ENCODE measurements around the gene CEP97.
"Not testable (repeated sequence)": the region's sequence is repeated elsewhere in the genome, so short reads cannot be mapped to it uniquely, and the experiment has no call there.

Gene CEP97

DNA sequence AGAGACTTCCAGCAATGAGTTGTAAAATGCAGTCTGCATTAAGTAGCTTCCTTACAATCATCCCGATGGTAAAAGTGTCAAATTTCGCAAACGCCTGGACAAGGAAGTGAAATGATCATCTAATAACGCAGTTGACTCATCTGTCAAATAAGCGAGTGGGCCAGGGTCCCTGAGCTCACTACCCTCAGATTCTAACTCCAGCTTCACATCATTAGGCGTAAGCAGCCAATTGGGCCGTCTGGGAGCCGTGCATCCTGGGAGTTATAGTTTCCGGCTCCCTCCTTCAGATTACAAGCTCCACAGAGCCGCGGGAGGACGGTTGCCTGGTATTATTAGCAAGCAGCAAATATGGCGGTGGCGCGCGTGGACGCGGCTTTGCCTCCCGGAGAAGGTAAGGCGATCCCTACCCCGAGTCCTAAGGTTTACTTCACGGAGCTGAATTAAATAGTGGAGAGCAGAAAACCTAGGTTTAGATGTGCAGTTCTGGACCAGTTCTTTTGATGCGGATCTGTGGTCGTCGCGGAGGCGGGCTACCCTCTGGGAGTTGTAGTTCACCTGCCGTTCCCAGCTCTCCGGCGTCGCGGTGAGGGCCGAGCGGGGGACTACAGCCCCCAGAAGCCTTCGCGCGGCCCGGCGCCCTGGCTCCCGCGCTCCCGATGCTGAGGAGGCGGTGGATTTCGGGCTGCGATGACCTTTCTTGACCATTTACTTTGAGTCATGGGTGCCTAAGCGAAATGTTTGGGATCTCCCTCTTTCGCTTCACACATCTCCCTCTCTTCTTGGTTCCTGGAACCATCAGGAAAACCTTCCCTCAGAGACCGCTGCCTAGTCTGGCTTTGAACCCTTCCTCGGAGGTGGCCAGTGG lies at the start of gene CEP97:
Gene CEP97 (plus strand): TSS at position 286 of the 865 bp plus-strand sequence. CDS start 63 bp downstream, at position 349.
- DNase-seq, result peak; percentile 87

- peak; percentile 22 for DNase-seq
Observed at GRCh38 chr3:101675709-101676215, 48.7 kb upstream of the CEP97 start.

DNA sequence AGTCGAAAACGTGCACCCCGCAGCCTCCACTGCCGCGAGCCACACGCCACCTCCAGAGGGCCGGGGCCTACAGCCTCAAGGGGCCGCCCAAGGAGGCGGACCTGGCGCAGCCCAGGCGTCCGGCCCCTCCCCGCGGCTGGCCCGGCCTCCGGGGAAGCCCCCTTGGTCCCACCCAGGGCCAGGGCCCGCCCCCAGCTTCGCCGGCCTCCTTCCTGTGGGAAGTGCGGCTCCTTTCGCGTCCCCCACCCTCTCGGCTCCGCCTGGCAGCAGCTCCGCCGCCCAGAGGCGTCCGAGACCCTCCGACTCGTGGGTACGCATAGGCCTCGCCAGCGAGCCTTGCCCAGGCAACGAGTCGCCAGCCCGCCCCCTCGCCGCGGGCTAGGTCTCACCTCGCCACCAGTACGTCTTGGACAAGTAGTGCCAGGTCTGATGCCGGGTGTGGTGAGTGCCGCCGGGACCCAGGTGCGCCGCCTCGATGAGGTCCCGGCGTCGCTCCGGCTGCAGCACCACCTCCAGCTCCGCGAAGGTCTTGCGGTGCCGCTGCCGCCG lies 48.1 kb upstream of the CEP97 start:
- DNase-seq, result peak; percentile 96

- DNase-seq, result peak; percentile 100
Observed at GRCh38 chr3:101676765-101677435, 47.5 kb upstream of the CEP97 start, which contains the start of gene ZBTB11. Gene ZBTB11 (minus strand): TSS chr3:101677132. CDS start chr3:101676914, 218 bp downstream.

- DNase-seq, result no peak
Observed at GRCh38 chr3:101677436-101678286, 46.8 kb upstream of the CEP97 start.

DNA sequence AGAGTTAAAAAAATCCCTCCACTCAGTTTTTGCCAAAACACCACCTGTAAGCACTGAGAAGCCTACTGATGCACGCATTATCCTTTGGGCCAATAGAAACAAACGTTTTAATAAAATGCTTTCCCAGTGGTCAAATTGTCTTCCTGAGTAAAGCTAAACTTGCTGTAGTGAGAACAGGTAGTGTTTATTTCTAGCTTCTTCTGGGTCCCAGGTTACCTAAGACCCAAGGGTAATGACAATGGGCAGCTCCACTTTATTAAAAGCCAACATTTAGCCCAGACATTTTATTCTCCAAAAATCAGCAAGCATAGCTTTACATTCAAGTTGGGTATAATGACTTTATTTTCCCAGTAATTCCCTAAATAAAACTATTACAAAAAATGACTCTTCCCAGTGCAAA lies 45.6 kb upstream of the CEP97 start:
- DNase-seq, result not testable (repeated sequence)

GRCh38 chr3:101680466-101680865 lies 43.9 kb upstream of the CEP97 start:
- no peak for DNase-seq

DNA sequence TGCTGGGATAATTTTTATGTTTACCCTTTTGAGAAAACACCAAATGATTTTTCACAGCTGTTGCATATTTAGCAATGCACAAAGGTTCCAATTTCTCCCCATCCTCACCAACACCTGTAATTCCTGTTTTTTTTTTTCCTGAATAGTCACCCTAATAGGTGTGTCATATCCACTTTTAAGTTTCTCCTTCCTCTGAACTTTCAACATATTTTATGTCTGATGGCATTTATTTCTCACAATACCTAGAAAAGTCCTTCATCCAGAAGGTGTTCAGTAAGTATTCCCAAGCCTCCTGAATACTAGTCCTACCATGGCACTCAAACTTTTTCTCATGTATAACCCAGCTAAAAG lies 39.4 kb upstream of the CEP97 start:
- DNase-seq, result no peak

- no peak for DNase-seq
Observed at GRCh38 chr3:101685870-101686307, 38.5 kb upstream of the CEP97 start.

DNA sequence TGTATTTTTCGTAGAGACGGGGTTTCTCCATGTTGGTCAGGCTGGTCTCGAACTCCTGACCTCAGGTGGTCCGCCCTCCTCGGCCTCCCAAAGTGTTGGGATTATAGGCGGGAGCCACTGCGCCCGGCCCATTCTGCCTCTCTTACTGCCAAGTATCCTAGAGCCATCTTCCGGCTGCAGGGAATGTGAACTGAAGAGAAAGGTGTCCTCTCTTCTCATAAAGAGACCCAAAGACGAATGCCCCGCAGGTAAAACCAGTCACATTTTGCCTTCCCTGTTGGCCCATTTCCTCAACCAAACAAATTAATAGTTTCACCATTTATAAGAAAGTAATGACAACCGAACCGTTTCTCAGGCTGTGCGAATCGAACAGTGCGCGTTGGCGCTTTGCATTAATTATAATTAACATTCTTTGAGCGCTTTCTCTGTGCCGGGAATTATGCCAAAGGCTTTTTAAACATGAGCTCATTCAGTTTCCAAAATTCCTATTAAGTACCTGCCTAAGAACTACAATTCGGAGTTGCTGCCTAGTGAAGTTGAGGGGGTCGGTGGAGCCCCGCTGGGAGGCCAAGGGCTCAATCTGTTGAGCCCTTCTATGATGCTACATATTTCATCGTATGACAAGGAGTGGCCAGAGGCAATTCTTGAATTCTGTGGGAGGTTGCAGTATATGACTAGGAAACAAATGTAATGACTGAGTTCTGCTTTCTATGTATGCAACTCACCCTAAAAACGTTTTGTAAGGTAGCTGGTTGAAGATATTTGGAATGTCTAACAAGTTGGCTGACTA lies 37.1 kb upstream of the CEP97 start:
- DNase-seq, result no peak

DNA sequence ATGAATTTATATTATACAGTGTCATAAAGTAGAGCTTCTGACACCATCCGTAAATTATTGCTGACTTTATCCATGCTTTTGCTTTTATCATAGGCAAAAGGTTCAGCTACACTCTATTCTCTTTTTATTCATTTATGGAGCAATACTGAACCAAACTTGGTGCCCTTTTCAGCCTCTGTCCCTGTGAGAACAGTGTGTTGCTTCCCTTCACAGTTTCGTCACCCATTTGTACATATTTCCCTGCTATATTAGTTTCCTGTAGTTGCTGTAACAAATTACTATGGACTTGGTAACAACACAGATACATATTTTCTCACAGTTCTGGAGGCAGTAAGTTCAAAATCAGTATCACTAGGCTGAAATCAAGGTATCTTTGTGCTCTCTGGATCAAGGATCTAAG lies 35.1 kb upstream of the CEP97 start:
- no peak for DNase-seq

GRCh38 chr3:101690972-101691371 lies 33.4 kb upstream of the CEP97 start:
- DNase-seq, result no peak

- DNase-seq, result not testable (repeated sequence)
Observed at GRCh38 chr3:101691685-101692671, 32.4 kb upstream of the CEP97 start.

GRCh38 chr3:101693540-101693939 lies 30.9 kb upstream of the CEP97 start:
- peak; percentile 51 for DNase-seq

DNA sequence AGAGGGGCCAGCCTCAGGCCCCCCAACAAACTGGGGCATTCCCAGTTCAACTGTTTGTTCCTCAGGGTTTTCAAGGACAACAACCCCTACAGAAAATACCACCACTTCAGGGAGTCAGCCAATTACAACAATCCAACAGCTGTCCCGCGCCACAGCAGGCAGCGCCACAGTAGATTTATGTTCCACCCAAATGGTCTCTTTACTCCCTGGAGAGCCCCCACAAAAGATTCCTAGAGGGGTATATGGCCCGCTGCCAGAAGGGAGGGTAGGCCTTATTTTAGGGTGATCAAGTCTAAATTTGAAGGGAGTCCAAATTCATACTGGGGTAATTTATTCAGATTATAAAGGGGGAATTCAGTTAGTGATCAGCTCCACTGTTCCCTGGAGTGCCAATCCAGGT lies 29.6 kb upstream of the CEP97 start:
- DNase-seq, result not testable (repeated sequence)

GRCh38 chr3:101695779-101696372 lies 28.5 kb upstream of the CEP97 start:
- DNase-seq, result peak; percentile 74

GRCh38 chr3:101701696-101702634 lies 22.4 kb upstream of the CEP97 start:
- no peak for DNase-seq

- DNase-seq, result no peak
Observed at GRCh38 chr3:101702726-101703125, 21.7 kb upstream of the CEP97 start.

DNA sequence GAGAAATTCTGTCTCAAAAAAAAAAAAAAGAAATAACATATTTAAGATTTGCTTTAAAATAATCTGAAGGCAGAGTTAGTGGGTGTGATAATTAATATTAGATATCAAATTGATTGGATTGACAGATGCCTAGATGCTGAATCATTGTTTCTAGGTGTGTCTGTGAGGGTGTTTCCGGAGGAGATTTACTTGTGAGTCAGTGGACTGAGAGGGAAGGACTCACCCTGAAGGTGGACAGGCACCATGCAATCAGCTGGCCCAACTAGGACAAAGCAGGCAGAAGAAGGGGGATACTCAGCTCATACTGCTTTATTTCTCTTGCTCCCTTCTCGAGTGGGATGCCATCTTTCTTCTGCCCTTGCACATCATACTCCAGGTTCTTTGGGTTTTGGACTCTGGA lies 21.2 kb upstream of the CEP97 start:
- DNase-seq, result no peak
